PFSK-1 (cell line): Measurements from ENCODE around the gene C16orf82.

ENCODE experiments used
- FOXP2 ChIP-seq: optimal IDR thresholded peaks from 2 replicates; pipeline ENCODE3; 2011; ENCODE audit warnings: borderline replicate concordance, control low read depth, inconsistent platforms; ENCODE audit not compliant: insufficient read depth; ENCODE audit errors: extremely low read length, extremely low read depth
- POLR2AphosphoS5 ChIP-seq: IDR thresholded peaks from 2 replicates; pipeline ENCODE4 v1.6.1; 2012; ENCODE audit warnings: low read depth, mild to moderate bottlenecking, control low read depth, low read length, moderate library complexity
- REST ChIP-seq, 2 experiments: IDR thresholded peaks; 2 replicates each; pipeline versions ENCODE4 v1.6.1 to v1.8.0; 2011 to 2012; ENCODE audit warnings: low read depth in 2 of 2, low read length in 2 of 2, control low read depth in 1 of 2, inconsistent platforms in 1 of 2, mild to moderate bottlenecking in 1 of 2, moderate library complexity in 1 of 2; ENCODE audit not compliant: insufficient read depth in 1 of 2
- TAF1 ChIP-seq: IDR thresholded peaks from 2 replicates; pipeline ENCODE4 v1.6.1; 2012; ENCODE audit warnings: low read length, control low read depth, borderline replicate concordance; ENCODE audit not compliant: insufficient read depth

GRCh38 chr16:27114006-27114405, 47.3 kb downstream of the C16orf82 start:
- TF ChIP-seq REST (IDR thresholded peaks at IDR 0.05; ENCODE audit: insufficient read depth in 1 of 2, low read depth in 2 of 2, low read length in 2 of 2) (no peak), TAF1 (no peak), POLR2AphosphoS5 (no peak), FOXP2 (no peak)
